CD4-positive, alpha-beta T cell (primary cell): ENCODE results near the gene HMCN2. TPM values are rescaled to one million over a fixed set of nuclear protein-coding genes. Genes with fewer than 3 reads are reported as not detected.

ENCODE experiments used
- ATAC-seq: fragments of 200-7000 bp; cut with Tn5 transposase; one replicate; pipeline ENCODE4 v1.10.0; 2022; ENCODE audit warnings: mild to moderate bottlenecking; ENCODE audit not compliant: poor library complexity
- CTCF ChIA-PET: fragments of 350-600 bp; sonication (Branson Sonifier 250); formaldehyde crosslinking; loops from one replicate; lab custom pipeline; 2021; ENCODE audit warnings: antibody characterized with exemption, inconsistent platforms; lab: Charles Lee
- POLR2A ChIA-PET: fragments of 350-600 bp; sonication (Branson Sonifier 250); formaldehyde crosslinking; loops from one replicate; lab custom pipeline; 2021; ENCODE audit warnings: antibody characterized with exemption, inconsistent platforms; lab: Charles Lee
- DNase-seq, 14 experiments: peaks; one replicate each; pipeline ENCODE4 v3.0.0-alpha.2; 2013 to 2020; ENCODE audit warnings: mixed read lengths in 2 of 14
- H3K27ac ChIP-seq, 2 donors: one replicate each; pipeline versions ENCODE4 v1.5.1 to v1.7.0; 2013; ENCODE audit warnings: low read length in 2 of 2, low read depth in 1 of 2, mild to moderate bottlenecking in 1 of 2
- H3K27me3 ChIP-seq, 2 experiments: 1 replicate in 1 of 2; 2 replicates in 1 of 2; pipeline versions ENCODE4 v1.6.1 to v1.7.0; 2013; ENCODE audit warnings: low read length in 2 of 2, control low read depth in 1 of 2, mild to moderate bottlenecking in 1 of 2, moderate library complexity in 1 of 2; ENCODE audit not compliant: insufficient read depth in 2 of 2, control insufficient read depth in 1 of 2
- H3K36me3 ChIP-seq: one replicate; pipeline ENCODE4 v1.6.1; 2013; ENCODE audit warnings: low read length, control low read depth; ENCODE audit not compliant: insufficient read depth
- H3K4me1 ChIP-seq: one replicate; pipeline ENCODE4 v1.6.1; 2013; ENCODE audit warnings: low read length, control low read depth; ENCODE audit not compliant: insufficient read depth
- H3K4me3 ChIP-seq: one replicate; pipeline ENCODE4 v1.5.1; 2013; ENCODE audit warnings: mild to moderate bottlenecking, low read length, moderate library complexity
- H3K9me3 ChIP-seq, 2 experiments: 1 replicate in 1 of 2; 2 replicates in 1 of 2; pipeline versions ENCODE4 v1.6.1 to v1.7.0; 2013; ENCODE audit warnings: low read length in 2 of 2, mild to moderate bottlenecking in 2 of 2, control low read depth in 1 of 2, moderate library complexity in 1 of 2; ENCODE audit not compliant: control insufficient read depth in 1 of 2, insufficient read depth in 1 of 2
- H3K27ac Mint-ChIP-seq: one replicate; pipeline ENCODE4 v1.8.0; 2020; ENCODE audit warnings: mixed read lengths
- H3K27me3 Mint-ChIP-seq: one replicate; pipeline ENCODE4 v1.8.0; 2021; ENCODE audit warnings: mixed read lengths
- H3K36me3 Mint-ChIP-seq: one replicate; pipeline ENCODE4 v1.8.0; 2021; ENCODE audit warnings: low read depth, mixed read lengths
- H3K4me1 Mint-ChIP-seq: one replicate; pipeline ENCODE4 v1.8.0; 2021; ENCODE audit warnings: low read depth, mixed read lengths
- H3K4me3 Mint-ChIP-seq: one replicate; pipeline ENCODE4 v1.8.0; 2020; ENCODE audit warnings: mild to moderate bottlenecking, mixed read lengths
- H3K9me3 Mint-ChIP-seq: one replicate; pipeline ENCODE4 v1.8.0; 2020; ENCODE audit warnings: mixed read lengths
- intact Hi-C, 2 experiments: fragments of 100-400 bp; cut with DNase I in 1 of 2; cut with micrococcal nuclease in 1 of 2; formaldehyde crosslinking; loops; one replicate each; pipeline versions ENCODE4 v1.15.1 to v1.9.0; 2023 to 2025; cut with DNase I, micrococcal nuclease
- total RNA-seq, 174 experiments: library from RNA in 2 of 174; stranded (reverse) in 2 of 174; gene quantifications; one replicate each; pipeline ENCODE4 v1.2.3 and lab custom pipeline; 2021 to 2026
- TF ChIP-seq, protein P1 (sequence below): fragments of 200-600 bp; IDR thresholded peaks from one replicate; pipeline ENCODE4 v1.8.0; 2022; ENCODE audit warnings: antibody characterized with exemption, mild to moderate bottlenecking

Gene HMCN2
- total RNA-seq, 2 experiments from 2014 or later: not detected

DNA sequence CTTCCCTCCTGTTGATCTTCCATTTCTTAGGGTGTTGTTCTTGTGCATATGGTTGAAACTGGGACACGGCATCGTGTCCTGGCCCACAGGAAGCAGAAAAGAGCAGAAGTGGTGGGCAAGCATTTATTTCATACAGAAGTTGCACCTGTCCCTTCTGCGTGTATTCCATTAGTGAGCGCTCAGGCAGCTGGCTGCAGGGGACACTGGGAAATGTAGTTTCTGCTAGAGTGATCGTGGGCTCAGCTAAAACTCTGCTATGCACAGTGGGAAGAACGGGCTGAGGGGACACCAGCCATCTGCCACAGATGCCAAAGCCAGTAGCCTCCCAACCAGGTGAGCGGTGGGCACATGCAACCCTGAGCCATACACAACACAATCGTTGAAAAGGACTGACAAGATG, 121.8 kb downstream of the HMCN2 start:
- H3K27ac ChIP-seq: no peak overlapping the region
- no peaks in the 10 kb centered on the region for H3K36me3 Mint-ChIP-seq
- intact Hi-C loops: no loop called here
- H3K27me3 Mint-ChIP-seq: peaks cover 3% of the 10 kb centered on the region
- no peaks in the 10 kb centered on the region for H3K4me1 ChIP-seq
- TF ChIP-seq, protein P1, sequence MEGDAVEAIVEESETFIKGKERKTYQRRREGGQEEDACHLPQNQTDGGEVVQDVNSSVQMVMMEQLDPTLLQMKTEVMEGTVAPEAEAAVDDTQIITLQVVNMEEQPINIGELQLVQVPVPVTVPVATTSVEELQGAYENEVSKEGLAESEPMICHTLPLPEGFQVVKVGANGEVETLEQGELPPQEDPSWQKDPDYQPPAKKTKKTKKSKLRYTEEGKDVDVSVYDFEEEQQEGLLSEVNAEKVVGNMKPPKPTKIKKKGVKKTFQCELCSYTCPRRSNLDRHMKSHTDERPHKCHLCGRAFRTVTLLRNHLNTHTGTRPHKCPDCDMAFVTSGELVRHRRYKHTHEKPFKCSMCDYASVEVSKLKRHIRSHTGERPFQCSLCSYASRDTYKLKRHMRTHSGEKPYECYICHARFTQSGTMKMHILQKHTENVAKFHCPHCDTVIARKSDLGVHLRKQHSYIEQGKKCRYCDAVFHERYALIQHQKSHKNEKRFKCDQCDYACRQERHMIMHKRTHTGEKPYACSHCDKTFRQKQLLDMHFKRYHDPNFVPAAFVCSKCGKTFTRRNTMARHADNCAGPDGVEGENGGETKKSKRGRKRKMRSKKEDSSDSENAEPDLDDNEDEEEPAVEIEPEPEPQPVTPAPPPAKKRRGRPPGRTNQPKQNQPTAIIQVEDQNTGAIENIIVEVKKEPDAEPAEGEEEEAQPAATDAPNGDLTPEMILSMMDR: no peak
- H3K4me1 Mint-ChIP-seq: no peaks in the 10 kb centered on the region
- H3K4me3 Mint-ChIP-seq: no peak overlapping the region
- no peak overlapping the region for H3K27ac Mint-ChIP-seq
- POLR2A ChIA-PET: no interaction called here
- H3K9me3 ChIP-seq: no peaks in the 10 kb centered on the region
- no peaks in the 10 kb centered on the region for H3K9me3 Mint-ChIP-seq
- CTCF ChIA-PET: no interaction called here
- ATAC-seq (no peak), DNase-seq (no peak)
- H3K36me3 ChIP-seq: no peaks in the 10 kb centered on the region
- no peak overlapping the region for H3K4me3 ChIP-seq
- H3K27me3 ChIP-seq: peaks cover 0 to 2% of the 10 kb centered on the region in 2 experiments

DNA sequence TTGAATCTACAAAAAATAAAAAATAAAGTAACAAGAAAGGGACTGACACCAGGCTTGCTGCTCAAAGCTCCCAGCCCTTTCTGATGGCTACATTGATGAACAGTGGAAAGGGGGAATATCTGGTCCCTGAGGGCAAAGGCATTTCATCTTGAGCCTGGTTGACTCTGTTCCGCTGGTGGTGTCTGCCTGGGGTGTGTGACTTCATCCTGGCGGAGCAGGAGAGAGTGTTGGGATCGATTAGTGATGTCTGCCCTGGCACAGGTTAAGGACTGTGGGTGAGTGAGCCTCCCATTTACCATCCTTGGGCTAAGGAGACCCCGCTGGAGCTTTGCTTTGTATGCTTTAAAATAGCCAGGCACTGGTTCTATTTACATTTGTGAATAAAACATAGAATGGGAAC, 122.3 kb downstream of the HMCN2 start:
- Mint-ChIP-seq H3K36me3 (no peaks in the 10 kb centered on the region), H3K4me3 (no peak overlapping the region), H3K9me3 (no peaks in the 10 kb centered on the region), H3K27ac (no peak overlapping the region), H3K27me3 (peaks cover 5% of the 10 kb centered on the region), H3K4me1 (no peaks in the 10 kb centered on the region)
- Histone ChIP-seq H3K4me1 (no peaks in the 10 kb centered on the region), H3K27ac (no peak overlapping the region), H3K27me3 (peaks cover 0 to 2% of the 10 kb centered on the region in 2 experiments), H3K4me3 (no peak overlapping the region), H3K9me3 (no peaks in the 10 kb centered on the region), H3K36me3 (no peaks in the 10 kb centered on the region)
- ChIA-PET CTCF (no interaction called here), POLR2A (no interaction called here)
- DNase-seq (no peak), ATAC-seq (no peak)
- TF ChIP-seq, protein P1: no peak
- intact Hi-C loops: no loop called here

DNA sequence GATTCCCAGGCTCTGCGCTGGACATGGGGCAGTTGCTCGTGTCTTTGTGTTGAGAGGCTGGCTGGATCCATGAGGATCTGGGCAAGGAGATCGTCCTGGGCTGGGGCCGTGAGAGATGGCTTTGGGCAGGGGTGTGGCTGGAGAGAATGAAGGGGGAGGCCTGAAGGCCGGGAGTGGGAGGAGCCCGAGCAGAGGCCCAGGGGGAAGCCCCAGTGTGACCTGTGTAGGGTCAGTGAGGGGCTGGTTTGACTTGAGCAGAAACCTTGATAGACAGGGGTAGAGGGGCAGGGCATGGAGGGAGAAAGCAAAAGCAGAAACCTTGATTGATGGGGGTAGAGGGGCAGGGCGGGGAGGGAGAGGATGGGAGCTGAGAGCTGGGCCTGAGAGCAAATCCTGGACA, 124.8 kb downstream of the HMCN2 start:
- Histone ChIP-seq H3K27me3 (no peaks in the 10 kb centered on the region), H3K4me1 (no peaks in the 10 kb centered on the region), H3K4me3 (no peak overlapping the region), H3K36me3 (no peaks in the 10 kb centered on the region), H3K27ac (no peak overlapping the region), H3K9me3 (no peaks in the 10 kb centered on the region)
- ATAC-seq (no peak), DNase-seq (no peak)
- TF ChIP-seq, protein P1: no peak
- Mint-ChIP-seq H3K27ac (no peak overlapping the region), H3K4me1 (no peaks in the 10 kb centered on the region), H3K9me3 (no peaks in the 10 kb centered on the region), H3K4me3 (no peak overlapping the region), H3K36me3 (no peaks in the 10 kb centered on the region), H3K27me3 (peaks cover 5% of the 10 kb centered on the region)
- ChIA-PET POLR2A (no interaction called here), CTCF (no interaction called here)
- intact Hi-C loops: no loop called here
